Esophagus muscularis mucosa (tissue), 3 donors: ENCODE results near the gene SF3A2.

ENCODE experiments used
- CTCF ChIP-seq, 3 experiments: fragments of 200-600 bp in 2 of 3; fragments of 450-650 bp in 1 of 3; sonication (generic) in 2 of 3; IDR thresholded peaks; one replicate each; pipeline ENCODE4 v1.5.1; 2017 to 2019; ENCODE audit warnings: antibody characterized with exemption in 3 of 3, mild to moderate bottlenecking in 2 of 3, moderate library complexity in 1 of 3
- POLR2A ChIP-seq: fragments of 450-650 bp; IDR thresholded peaks from one replicate; pipeline ENCODE4 v1.6.1; 2017; ENCODE audit warnings: antibody characterized with exemption, moderate library complexity, mild to moderate bottlenecking, low read depth
- POLR2AphosphoS5 ChIP-seq, 2 donors: sonication (generic); formaldehyde crosslinking; IDR thresholded peaks; one replicate each; pipeline ENCODE4 v1.6.1; 2017; ENCODE audit warnings: antibody characterized with exemption in 2 of 2

- TF ChIP-seq CTCF (IDR thresholded peaks at IDR 0.05) (no peak), POLR2A (no peak), POLR2AphosphoS5 (IDR thresholded peaks at IDR 0.05) (no peak)
These were observed 5.5 kb downstream of the SF3A2 start for GRCh38 chr19:2242092-2242537.
